Measurements from ENCODE around the gene TRUB2.
"Not testable (repeated sequence)": the region's sequence is repeated elsewhere in the genome, so short reads cannot be mapped to it uniquely, and the experiment has no call there.

Gene TRUB2

GRCh38 chr9:128309551-128309950, 12.7 kb downstream of the TRUB2 start:
- no peak for DNase-seq (ENCODE audit: extremely low spot score, insufficient read length, low read depth)
- FAIRE-seq = no peak

- FAIRE-seq (no peak), DNase-seq (ENCODE audit: extremely low spot score, insufficient read length, low read depth) (no peak)
These were observed 17.3 kb downstream of the TRUB2 start for GRCh38 chr9:128304971-128305288.

- DNase-seq (ENCODE audit: extremely low spot score, insufficient read length, low read depth) (no peak), FAIRE-seq (no peak)
These were observed 17.9 kb downstream of the TRUB2 start for GRCh38 chr9:128304136-128304970.

GRCh38 chr9:128298535-128299482, 23.4 kb downstream of the TRUB2 start:
- FAIRE-seq (no peak), DNase-seq (ENCODE audit: extremely low spot score, insufficient read length, low read depth) (no peak)

- FAIRE-seq (no peak), DNase-seq (ENCODE audit: extremely low spot score, insufficient read length, low read depth) (no peak)
These were observed 24.9 kb downstream of the TRUB2 start for GRCh38 chr9:128297221-128297773.

GRCh38 chr9:128296340-128297220, 25.7 kb downstream of the TRUB2 start:
- FAIRE-seq (no peak), DNase-seq (ENCODE audit: extremely low spot score, insufficient read length, low read depth) (no peak)

GRCh38 chr9:128294142-128294541, 28.1 kb downstream of the TRUB2 start:
- DNase-seq (ENCODE audit: extremely low spot score, insufficient read length, low read depth) = no peak
- no peak for FAIRE-seq

- no peak for DNase-seq (ENCODE audit: extremely low spot score, insufficient read length, low read depth)
- FAIRE-seq = no peak
These were observed 29.2 kb downstream of the TRUB2 start for GRCh38 chr9:128293091-128293490.

GRCh38 chr9:128292009-128292408, 30.2 kb downstream of the TRUB2 start:
- DNase-seq (ENCODE audit: extremely low spot score, insufficient read length, low read depth) (no peak), FAIRE-seq (no peak)

GRCh38 chr9:128288273-128289004, 33.8 kb downstream of the TRUB2 start:
- DNase-seq (ENCODE audit: extremely low spot score, insufficient read length, low read depth) (no peak), FAIRE-seq (no peak)

GRCh38 chr9:128286440-128286839, 35.8 kb downstream of the TRUB2 start:
- no peak for FAIRE-seq

GRCh38 chr9:128285033-128285784, 37.0 kb downstream of the TRUB2 start:
- no peak for FAIRE-seq
- no peak for DNase-seq (ENCODE audit: extremely low spot score, insufficient read length, low read depth)

More at GRCh38 chr9:128286440-128286839, 35.8 kb downstream of the TRUB2 start:
- no peak for DNase-seq (ENCODE audit: extremely low spot score, insufficient read length, low read depth)

- DNase-seq (ENCODE audit: extremely low spot score, insufficient read length, low read depth) (no peak), FAIRE-seq (no peak)
These were observed 39.7 kb downstream of the TRUB2 start for GRCh38 chr9:128282500-128282899.

- no peak for DNase-seq (ENCODE audit: extremely low spot score, insufficient read length, low read depth)
These were observed 42.1 kb downstream of the TRUB2 start for GRCh38 chr9:128280084-128280622.

GRCh38 chr9:128279088-128280073, 42.9 kb downstream of the TRUB2 start:
- FAIRE-seq; DNase-seq (ENCODE audit: extremely low spot score, insufficient read length, low read depth): not testable (repeated sequence)

More at GRCh38 chr9:128280084-128280622, 42.1 kb downstream of the TRUB2 start:
- no peak for FAIRE-seq

GRCh38 chr9:128276574-128277270, 45.5 kb downstream of the TRUB2 start:
- FAIRE-seq (no peak), DNase-seq (ENCODE audit: extremely low spot score, insufficient read length, low read depth) (no peak)
